GM13976 (cell line): Measurements from ENCODE around the gene RELCH.
"Not testable (repeated sequence)": the region's sequence is repeated elsewhere in the genome, so short reads cannot be mapped to it uniquely, and the experiment has no call there.

Source experiments
- DNase-seq: peaks from one replicate; pipeline ENCODE4 v3.0.0; 2012; ENCODE audit warnings: low spot score
- in situ Hi-C: fragments of 300-500 bp; cut with MboI; formaldehyde crosslinking; loops from one replicate; pipeline ENCODE4 v1.12.0; 2022; ENCODE audit warnings: low sequenced_read_pairs, mixed read lengths, inconsistent platforms; ENCODE audit not compliant: unreplicated experiment
- TF ChIP-seq, protein P1 (sequence below): IDR thresholded peaks from 2 replicates; pipeline ENCODE4 v1.5.1; 2012; ENCODE audit warnings: borderline replicate concordance, mild to moderate bottlenecking; ENCODE audit not compliant: insufficient read depth; ENCODE audit errors: extremely low read depth, missing control alignments, control extremely low read depth

Gene RELCH

DNA sequence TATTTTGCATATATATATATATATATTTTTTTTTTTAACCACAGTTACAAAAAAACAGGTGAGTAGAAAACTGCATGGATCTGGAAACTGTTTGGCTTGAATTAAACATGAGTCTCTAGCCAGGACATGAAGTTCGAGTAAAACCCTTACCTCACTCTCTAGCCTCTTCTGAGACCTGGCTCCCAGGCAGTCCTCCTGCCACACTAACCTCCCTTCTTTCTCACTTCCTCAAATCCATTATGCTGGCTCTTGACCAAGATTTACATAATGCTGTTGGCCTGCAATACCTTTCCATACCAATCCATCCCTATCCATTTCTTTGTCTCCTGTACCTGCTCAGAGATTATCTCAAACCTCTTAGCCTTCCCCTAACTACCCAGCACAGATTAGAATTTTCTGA is 34.2 kb upstream of the RELCH start:
- TF ChIP-seq, protein P1, sequence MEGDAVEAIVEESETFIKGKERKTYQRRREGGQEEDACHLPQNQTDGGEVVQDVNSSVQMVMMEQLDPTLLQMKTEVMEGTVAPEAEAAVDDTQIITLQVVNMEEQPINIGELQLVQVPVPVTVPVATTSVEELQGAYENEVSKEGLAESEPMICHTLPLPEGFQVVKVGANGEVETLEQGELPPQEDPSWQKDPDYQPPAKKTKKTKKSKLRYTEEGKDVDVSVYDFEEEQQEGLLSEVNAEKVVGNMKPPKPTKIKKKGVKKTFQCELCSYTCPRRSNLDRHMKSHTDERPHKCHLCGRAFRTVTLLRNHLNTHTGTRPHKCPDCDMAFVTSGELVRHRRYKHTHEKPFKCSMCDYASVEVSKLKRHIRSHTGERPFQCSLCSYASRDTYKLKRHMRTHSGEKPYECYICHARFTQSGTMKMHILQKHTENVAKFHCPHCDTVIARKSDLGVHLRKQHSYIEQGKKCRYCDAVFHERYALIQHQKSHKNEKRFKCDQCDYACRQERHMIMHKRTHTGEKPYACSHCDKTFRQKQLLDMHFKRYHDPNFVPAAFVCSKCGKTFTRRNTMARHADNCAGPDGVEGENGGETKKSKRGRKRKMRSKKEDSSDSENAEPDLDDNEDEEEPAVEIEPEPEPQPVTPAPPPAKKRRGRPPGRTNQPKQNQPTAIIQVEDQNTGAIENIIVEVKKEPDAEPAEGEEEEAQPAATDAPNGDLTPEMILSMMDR, result no peak
- no peak for DNase-seq
- in situ Hi-C loops, result no loop called here

DNA sequence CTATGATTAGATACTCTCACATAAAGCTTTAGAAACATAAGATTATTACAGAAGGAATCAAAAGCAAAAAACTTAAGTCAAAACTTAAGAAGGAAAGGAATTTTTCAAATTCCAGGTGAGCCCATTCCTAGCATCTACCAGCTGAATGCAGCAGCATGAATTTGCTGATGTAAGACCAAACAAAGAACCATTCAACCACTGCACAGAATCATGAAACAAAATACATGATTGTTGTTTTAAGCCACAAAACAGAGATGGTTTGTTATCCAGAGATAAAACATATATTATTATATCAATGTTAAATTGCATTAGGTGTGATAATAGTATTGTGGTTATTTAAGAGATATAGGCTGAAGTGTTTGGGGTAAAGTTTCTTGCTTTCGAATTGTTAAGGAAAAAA is 29.2 kb upstream of the RELCH start:
- in situ Hi-C loops, result no loop called here
- TF ChIP-seq, protein P1, result no peak
- DNase-seq, result no peak

DNA sequence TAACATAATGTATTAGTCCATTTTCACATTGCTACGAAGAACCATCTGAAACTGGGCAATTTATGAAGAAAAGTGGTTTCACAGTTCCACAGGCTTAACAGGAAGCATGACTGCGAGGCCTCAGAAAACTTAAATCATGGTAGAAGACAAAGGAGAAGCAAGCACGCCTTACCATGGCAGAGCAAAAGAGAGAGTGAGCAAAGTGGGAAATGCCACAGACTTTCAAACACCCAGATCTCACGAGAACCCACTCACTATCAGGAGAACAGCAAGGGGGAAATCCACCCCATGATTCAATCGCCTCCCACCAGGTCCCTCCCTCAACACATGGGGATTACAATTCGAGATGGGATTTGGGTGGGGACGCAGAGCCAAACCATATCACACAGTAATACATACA is 22.7 kb upstream of the RELCH start:
- in situ Hi-C loops, result no loop called here
- TF ChIP-seq, protein P1, result no peak
- no peak for DNase-seq

DNA sequence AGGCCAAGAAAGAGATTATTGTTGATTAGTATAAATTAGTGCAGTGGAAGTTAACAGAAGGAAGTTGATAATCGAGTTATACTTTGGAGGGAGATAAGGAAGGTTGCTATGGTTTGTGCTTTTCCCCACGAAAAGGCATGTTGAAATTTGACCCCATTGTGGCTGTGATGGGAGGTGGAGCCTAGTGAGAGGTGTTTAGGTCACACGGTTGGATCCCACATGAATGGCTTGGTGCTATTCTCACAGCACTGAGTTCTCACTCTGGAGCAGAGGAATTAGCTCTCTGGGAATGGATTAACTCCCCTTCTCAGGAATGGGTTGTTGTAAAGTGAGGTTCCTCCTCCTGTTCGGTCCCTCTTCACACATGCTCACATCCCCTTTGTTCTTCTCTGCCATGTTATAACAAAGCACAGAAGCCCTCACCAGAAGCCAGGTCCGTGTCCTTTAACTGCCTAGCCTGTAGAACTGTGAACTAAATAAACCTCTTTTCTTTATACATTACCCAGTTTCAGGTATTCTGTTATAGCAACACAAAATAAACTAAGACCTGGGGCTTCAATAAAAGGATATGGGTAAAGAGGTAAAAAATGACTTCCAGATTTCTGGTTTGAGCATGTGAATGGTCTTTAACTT is 22.1 kb upstream of the RELCH start:
- no peak for DNase-seq
- in situ Hi-C loops, result no loop called here
- TF ChIP-seq, protein P1, result no peak

DNA sequence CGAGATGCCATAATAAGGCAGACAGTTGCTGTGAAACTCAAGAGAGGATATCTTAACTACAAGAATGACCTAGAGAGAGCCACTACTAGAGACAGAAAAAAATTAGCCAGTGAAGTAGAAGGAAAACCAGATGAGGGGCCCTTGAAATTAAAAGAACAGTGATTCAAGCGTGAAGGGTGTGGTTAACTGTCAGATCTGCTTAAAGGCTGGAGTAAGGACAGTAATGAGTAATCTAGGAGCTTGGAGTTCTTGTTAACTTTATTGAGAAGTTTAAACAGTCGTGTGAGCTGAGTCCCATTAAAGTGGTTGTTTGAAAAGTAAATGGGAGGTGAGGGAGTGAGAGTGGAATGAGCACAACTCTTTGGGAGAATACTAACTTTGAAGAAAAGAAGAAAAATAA is 21.5 kb upstream of the RELCH start:
- TF ChIP-seq, protein P1, result no peak
- in situ Hi-C loops, result no loop called here
- no peak for DNase-seq

DNA sequence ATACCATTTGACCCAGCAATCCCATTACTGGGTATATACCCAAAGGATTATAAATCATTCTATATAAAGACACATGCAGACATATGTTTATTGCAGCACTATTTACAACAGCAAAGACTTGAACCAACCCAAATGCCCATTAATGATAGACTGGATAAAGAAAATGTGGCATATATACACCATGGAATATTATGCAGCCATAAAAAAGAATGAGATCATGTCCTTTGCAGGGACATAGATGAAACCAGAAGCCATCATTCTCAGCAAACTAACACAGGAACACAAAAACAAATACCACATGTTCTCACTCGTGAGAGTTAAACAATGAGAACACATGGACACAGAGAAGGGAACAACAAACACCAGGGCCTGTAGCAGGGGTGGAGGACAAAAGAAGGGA is 20.5 kb upstream of the RELCH start:
- DNase-seq, in situ Hi-C loops: not testable (repeated sequence)

DNA sequence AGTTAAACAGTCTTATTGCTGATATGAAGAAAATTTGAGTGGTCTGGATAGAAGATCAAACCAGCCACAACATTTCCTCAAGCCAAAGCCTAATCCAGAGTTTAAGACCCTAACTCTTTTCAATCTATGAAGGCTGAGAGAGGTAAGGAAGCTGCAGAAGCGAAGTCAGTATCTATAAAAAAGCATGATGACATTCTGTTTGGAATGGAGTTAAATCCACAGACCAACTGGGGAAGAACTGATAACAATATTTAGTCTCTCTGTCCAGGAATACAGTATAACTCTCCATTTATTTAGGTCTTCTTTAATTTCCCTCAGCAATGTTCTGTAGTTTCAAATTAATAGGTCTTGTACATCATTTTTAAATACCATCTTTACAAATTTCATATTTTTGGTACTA is 16.2 kb upstream of the RELCH start:
- DNase-seq, result no peak

More for the DNA sequence above, 16.2 kb upstream of the RELCH start:
- in situ Hi-C loops, result no loop called here
- TF ChIP-seq, protein P1, result no peak
